Kidney tubule cell (primary cell): ENCODE measurements around the gene TCHP.
"Not testable (repeated sequence)": the region's sequence is repeated elsewhere in the genome, so short reads cannot be mapped to it uniquely, and the experiment has no call there.

Experiments used
- DNase-seq: peaks from one replicate; pipeline ENCODE4 v3.0.0-alpha.2; 2018; ENCODE audit warnings: low spot score

The TCHP gene, protein sequence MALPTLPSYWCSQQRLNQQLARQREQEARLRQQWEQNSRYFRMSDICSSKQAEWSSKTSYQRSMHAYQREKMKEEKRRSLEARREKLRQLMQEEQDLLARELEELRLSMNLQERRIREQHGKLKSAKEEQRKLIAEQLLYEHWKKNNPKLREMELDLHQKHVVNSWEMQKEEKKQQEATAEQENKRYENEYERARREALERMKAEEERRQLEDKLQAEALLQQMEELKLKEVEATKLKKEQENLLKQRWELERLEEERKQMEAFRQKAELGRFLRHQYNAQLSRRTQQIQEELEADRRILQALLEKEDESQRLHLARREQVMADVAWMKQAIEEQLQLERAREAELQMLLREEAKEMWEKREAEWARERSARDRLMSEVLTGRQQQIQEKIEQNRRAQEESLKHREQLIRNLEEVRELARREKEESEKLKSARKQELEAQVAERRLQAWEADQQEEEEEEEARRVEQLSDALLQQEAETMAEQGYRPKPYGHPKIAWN

GRCh38 chr12:109899783-109900751 lies at the start of gene TCHP:
TCHP (plus strand) TSS chr12:109900274; CDS start chr12:109903027, 2,753 bp downstream.
- peak; percentile 89 for DNase-seq

- DNase-seq: not testable (repeated sequence)
These were observed 49.6 kb upstream of the TCHP start for GRCh38 chr12:109850518-109850917.

DNA sequence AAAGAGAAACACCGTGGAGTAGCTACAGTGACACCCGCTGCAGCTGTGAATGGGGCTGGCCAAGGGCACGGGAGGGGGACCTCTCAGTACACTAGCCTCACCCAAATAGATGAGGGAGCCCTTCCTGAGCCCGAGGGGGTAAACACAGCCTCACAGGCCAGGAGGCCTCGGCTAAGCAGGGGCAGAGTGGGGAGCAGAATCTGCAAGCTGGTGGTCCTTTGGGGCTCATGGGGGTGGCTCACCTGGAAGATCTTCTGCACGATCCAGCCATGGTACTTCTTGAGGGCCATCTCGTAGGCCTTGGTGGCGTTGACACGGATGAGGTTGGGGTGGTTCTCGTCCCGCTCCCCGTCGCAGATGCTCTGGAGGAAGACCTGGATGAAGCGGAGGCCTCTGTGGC lies 44.7 kb upstream of the TCHP start:
- DNase-seq: no peak

DNA sequence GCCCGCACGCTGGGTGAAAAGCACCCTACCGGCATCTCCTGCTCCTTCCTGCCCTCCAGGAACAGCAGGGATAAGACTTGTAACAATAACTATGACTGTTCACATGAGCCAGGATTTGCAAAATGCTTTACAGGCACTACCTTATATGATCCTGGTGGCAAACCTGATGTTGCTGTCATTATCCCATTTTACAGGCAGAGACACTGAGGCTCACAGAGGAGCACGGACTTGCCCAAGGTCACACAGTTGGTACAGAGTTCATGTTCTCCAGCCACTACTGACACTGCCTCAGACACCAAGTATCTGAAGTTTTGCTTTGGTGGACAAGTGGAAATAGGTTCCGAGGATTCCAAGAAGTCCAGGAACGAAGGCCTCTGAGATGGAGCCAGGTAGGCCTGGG lies 42.4 kb upstream of the TCHP start:
- no peak for DNase-seq

DNA sequence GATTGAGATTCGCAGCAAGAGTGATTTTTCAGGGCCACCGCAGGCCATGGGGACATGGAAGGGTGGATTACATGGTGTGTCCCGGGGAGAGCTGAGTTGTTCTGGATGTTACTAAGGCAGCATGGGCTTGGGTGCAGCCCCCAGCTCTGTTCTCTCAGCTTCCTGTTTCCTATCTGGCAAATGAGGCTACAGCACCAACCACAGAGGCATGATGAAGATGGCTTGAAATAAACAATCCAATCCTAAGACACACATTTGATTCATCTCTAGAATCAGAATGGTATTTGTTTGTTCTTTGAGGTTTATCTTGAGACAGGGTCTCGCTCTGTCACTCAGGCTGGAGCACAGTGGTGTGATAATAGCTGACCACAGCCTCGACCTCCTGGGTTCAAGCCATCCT lies 41.3 kb upstream of the TCHP start:
- DNase-seq: no peak

DNA sequence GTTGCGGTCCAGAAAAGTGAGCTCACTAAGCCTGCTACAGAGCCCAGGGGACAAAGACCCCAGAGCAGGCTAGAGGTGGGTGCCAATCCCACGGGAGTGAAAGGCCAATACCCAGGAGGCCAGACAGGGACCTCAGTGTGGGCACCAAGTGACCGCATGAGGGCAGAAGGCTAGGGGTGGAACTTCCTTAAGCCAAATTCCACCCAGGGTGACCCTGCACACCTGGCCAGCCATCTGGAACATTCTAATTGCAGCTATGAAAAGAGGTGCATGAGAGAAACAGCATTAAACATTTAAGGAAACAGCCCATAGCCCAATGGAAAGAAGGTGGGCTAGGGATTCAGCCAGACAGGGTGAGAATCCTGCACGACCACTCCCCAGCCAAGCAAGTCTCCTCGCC lies 39.1 kb upstream of the TCHP start:
- peak; percentile 69 for DNase-seq

GRCh38 chr12:109861689-109862314 lies 38.3 kb upstream of the TCHP start:
- DNase-seq: peak; percentile 89

DNA sequence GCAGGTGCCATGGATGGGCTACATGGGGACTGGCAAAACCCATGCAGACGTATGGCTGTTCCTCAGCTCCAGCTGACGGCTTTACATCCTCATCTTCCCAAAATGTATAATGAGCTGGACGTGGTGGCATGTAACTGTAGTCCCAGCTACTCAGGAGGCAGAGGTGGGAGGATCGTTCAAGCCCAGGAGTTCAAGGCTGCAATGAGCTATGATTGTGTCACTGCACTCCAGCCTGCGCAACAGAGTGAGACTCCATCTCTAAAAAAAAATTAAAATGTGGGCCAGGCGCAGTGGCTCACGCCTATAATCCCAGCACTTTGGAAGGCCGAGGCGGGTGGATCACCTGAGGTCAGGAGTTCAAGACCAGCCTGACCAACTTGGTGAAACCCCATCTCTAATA lies 37.6 kb upstream of the TCHP start:
- DNase-seq: not testable (repeated sequence)

- peak; percentile 77 for DNase-seq
These were observed 36.0 kb upstream of the TCHP start for GRCh38 chr12:109863847-109864712.

DNA sequence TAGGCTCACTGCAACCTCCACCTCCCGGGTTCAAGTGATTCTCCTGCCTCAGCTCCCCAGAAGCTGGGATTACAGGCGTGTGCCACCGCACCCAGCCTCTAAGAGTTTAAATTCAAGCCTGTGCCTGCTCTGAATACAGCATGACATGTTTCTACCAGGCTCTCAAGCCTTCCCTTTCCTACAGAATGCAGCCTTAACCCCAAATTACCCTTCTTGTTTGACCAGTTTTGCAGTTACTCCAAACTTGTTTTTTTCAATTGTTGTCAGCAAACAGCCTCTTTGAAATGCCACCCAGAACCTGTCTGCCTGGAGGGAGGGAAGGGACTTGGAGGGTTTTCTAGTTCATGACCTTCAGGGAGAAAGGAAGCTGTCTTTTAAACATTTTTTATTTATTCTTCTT lies 35.2 kb upstream of the TCHP start:
- DNase-seq: no peak

DNA sequence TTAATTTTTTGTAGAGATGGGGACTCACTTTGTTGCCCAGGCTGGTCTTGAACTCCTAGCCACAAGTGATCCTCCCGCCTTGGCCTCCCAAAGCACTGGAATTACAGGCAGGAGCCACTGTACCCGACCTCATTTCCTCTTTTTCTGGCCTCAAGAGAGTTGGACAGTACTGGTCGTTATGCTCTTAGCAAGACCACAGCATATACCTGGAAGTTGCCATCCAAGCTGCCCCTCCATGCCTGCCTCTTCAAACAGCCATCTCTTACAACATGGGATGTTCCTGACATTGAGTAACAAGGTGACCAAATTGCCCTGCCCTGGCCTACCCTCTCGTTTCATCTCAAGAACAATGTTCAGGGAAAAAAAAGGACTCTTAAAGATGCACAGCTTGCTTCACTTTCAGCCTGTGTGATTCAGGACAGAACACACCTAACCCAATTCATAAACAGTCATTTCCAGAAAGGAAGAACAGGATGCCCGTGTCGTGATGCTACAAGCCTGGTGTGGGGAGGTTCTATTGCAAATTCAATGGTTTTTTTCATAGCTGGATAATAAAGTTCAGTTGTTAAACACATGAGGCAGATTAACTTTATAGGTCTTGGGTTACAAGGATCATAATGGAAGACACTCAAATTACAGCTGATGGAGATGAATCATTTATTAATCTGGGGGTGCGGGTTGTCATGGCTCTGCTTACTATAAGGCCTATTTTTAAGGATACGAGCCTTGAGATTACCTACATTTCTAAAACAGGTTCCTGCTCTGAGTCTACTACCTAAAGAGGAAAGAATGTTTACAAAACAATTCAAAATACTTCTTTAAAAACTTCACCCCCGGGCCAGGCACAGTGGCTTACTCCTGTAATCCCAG lies 31.7 kb upstream of the TCHP start:
- DNase-seq: no peak

DNA sequence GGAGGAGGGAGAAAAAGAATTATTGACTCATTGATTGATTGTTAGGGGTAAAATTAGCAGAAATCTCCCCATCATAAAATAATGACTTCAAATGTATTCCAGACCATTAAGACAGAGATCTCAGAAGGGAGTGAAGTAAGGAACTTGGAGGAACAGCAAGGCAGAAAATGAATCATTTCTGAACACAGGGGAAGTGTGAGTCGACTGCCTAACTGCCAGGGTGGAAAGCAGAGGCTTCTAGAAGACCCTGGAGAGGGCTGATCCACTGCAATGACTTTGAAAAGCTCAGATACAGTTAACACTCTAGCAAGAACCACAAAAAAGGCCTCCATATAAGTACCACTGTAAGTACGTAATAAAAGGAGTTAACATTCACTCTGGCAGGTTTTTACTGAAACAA lies 29.4 kb upstream of the TCHP start:
- DNase-seq: peak; percentile 59

DNA sequence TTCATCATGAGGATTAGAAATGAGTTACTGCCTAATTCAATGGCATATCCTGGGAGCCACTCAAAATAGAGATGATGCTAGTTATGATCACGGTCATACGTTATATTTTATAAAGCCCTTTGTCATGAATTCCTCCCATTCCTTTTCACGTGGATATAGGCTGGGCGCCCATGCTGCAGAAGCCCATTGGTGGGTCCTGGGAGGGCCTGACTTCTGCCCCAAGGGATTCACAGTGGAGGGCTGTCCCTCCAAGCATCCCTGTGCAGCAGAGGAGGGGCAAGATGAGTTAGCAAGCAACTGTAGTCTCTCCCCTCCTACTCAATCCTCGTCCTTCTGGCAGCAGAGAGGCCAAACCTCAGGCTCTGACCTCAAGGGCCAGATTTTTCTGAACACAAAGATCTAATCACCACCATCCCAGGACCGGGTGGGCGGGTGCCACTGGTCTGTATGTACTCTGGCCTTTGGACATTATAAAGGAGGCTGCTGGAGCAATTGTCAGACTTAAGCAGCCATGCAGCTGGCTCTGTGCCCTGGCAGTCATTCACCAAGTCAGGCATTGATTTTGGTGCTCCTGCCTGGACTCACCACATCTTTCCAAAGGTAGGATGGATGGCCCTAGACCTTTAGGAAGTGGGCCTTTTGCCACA lies 28.3 kb upstream of the TCHP start:
- no peak for DNase-seq

DNA sequence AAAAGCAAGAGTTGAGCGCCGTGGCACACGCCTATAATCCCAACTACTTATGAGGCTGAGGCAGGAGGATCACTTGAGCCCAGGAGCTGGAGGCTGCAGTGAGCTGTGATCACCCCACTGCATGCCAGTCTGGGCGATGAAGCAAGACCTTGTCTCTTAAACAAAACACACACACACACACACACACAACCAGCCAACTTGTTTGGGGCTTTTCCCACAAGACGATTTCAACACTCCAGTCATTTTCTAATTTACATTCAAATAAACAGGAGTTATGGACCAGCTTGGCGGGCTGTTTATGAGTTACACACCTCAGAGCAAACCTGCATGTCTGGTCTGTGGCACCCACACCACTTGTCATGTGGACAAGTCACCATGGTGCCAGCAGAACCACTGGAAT lies 26.4 kb upstream of the TCHP start:
- DNase-seq: peak; percentile 15

- peak; percentile 77 for DNase-seq
These were observed 24.4 kb upstream of the TCHP start for GRCh38 chr12:109875572-109876131.

GRCh38 chr12:109876406-109876805 lies 23.7 kb upstream of the TCHP start:
- no peak for DNase-seq

DNA sequence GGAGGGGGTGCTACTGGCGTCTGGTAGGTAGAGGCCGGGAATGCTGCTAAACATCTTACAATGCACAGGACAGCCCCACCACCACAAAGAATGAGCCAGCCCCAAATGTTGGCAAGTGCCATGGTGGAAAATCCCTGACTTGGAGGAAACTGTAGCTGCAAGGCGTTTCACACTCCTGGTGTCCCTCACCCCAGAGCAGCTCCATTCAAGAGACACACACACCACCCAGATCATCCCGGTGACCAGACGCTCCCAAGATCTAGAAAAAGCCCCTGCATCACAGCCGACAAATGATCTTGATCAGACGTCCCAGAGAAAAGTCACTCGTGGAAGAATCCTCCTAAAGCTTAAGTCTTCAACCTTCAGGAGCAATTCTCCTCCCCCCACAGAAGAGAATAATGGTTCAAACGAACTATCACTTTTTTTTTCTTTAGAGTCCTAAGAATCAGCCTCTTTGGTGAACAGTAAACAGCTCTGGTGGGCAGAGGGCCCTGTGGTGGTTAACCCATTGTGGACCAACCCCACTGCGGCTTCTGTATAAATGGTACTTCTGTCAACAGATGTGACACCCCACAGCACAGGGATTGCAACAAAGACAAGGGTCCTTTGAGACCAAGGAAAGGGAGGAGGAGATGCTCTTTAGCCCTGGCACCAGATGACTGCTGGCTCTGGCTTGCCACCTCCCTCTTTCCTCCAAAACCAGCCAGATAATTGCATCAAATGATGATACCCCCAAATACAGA lies 22.4 kb upstream of the TCHP start:
- DNase-seq: no peak

- no peak for DNase-seq
These were observed 21.8 kb upstream of the TCHP start for GRCh38 chr12:109878247-109878625.

- DNase-seq: peak; percentile 30
These were observed 21.3 kb upstream of the TCHP start for GRCh38 chr12:109878749-109879148.
